ENCODE results near the gene SNX24. TPM values are rescaled to one million over a fixed set of nuclear protein-coding genes. Genes with fewer than 3 reads are reported as not detected.

Gene SNX24
- total and polyA plus RNA-seq, 10 of the 15 experiments (the other 5 are each of a cell fraction or from before 2014, with no cell fraction given), result 0.15 to 6.6 (median 4.1) TPM

GRCh38 chr5:122810405-122810804 is 35.0 kb upstream of the SNX24 start:
- DNase-seq (ENCODE audit: low read depth, low spot score), result no peak
- H2AFZ ChIP-seq (ENCODE audit: control insufficient read depth, low read depth, low read length), result no peak overlapping the region
- no peak for TF ChIP-seq HDGF (IDR thresholded peaks at IDR 0.05)
- no peak for TF ChIP-seq CEBPB (IDR thresholded peaks at IDR 0.05; ENCODE audit: borderline replicate concordance in 1 of 2, low read depth in 2 of 2, low read length in 2 of 2)
- TF ChIP-seq NFYB (IDR thresholded peaks at IDR 0.05; ENCODE audit: insufficient read depth, low read depth, low read length), result no peak
- no peak for TF ChIP-seq NBN (IDR thresholded peaks at IDR 0.05)
- no peak for TF ChIP-seq CREB1 (IDR thresholded peaks at IDR 0.05; ENCODE audit: low read depth)
- TF ChIP-seq, protein P1, sequence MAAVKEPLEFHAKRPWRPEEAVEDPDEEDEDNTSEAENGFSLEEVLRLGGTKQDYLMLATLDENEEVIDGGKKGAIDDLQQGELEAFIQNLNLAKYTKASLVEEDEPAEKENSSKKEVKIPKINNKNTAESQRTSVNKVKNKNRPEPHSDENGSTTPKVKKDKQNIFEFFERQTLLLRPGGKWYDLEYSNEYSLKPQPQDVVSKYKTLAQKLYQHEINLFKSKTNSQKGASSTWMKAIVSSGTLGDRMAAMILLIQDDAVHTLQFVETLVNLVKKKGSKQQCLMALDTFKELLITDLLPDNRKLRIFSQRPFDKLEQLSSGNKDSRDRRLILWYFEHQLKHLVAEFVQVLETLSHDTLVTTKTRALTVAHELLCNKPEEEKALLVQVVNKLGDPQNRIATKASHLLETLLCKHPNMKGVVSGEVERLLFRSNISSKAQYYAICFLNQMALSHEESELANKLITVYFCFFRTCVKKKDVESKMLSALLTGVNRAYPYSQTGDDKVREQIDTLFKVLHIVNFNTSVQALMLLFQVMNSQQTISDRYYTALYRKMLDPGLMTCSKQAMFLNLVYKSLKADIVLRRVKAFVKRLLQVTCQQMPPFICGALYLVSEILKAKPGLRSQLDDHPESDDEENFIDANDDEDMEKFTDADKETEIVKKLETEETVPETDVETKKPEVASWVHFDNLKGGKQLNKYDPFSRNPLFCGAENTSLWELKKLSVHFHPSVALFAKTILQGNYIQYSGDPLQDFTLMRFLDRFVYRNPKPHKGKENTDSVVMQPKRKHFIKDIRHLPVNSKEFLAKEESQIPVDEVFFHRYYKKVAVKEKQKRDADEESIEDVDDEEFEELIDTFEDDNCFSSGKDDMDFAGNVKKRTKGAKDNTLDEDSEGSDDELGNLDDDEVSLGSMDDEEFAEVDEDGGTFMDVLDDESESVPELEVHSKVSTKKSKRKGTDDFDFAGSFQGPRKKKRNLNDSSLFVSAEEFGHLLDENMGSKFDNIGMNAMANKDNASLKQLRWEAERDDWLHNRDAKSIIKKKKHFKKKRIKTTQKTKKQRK (IDR thresholded peaks at IDR 0.05; ENCODE audit: low read depth, low read length), result no peak
- TF ChIP-seq SIN3A (IDR thresholded peaks at IDR 0.05; ENCODE audit: low read depth, low read length), result no peak
- TF ChIP-seq, protein P2, sequence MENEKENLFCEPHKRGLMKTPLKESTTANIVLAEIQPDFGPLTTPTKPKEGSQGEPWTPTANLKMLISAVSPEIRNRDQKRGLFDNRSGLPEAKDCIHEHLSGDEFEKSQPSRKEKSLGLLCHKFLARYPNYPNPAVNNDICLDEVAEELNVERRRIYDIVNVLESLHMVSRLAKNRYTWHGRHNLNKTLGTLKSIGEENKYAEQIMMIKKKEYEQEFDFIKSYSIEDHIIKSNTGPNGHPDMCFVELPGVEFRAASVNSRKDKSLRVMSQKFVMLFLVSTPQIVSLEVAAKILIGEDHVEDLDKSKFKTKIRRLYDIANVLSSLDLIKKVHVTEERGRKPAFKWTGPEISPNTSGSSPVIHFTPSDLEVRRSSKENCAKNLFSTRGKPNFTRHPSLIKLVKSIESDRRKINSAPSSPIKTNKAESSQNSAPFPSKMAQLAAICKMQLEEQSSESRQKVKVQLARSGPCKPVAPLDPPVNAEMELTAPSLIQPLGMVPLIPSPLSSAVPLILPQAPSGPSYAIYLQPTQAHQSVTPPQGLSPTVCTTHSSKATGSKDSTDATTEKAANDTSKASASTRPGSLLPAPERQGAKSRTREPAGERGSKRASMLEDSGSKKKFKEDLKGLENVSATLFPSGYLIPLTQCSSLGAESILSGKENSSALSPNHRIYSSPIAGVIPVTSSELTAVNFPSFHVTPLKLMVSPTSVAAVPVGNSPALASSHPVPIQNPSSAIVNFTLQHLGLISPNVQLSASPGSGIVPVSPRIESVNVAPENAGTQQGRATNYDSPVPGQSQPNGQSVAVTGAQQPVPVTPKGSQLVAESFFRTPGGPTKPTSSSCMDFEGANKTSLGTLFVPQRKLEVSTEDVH (IDR thresholded peaks at IDR 0.05; ENCODE audit: low read depth, partially characterized antibody), result no peak
- WGBS (ENCODE audit: insufficient coverage, insufficient replicate concordance, low lambda C conversion rate, missing lambda C conversion rate), result 75% methylated on average over 2 of the region's 2 CpGs
- H3K4me3 ChIP-seq, result no peak overlapping the region
- no TSS peak for BruUV-seq (replicated peaks)
- in situ Hi-C loops (cut with MboI) (no loop called here), intact Hi-C loops (cut with micrococcal nuclease; ENCODE audit: unreplicated experiment) (no loop called here)
- no peak overlapping the region for H3K9ac ChIP-seq (ENCODE audit: control insufficient read depth, insufficient read depth, low read length)
- ChIA-PET SMC1A (ENCODE audit: uncharacterized antibody, unreplicated experiment) (no interaction called here), CTCF (no interaction called here), POLR2A (interaction anchor here (0.6 kb wide), 1 partner anchor 106 kb away, joined by 3 read pairs; no protein-coding TSS in a partner anchor), RAD21 (ENCODE audit: unreplicated experiment) (no interaction called here)
- H3K27me3 ChIP-seq (replicated peaks in 1 of 2; ENCODE audit: control insufficient read depth in 2 of 2, insufficient read depth in 2 of 2, low read length in 1 of 2), result no peaks in the 10 kb centered on the region
- no peaks in the 10 kb centered on the region for H3K4me1 ChIP-seq (ENCODE audit: control insufficient read depth, insufficient read depth, low read length)
- FAIRE-seq, result no peak
- no peak for ATAC-seq
- H3K79me2 ChIP-seq (ENCODE audit: control insufficient read depth, insufficient read depth, low read length), result no peaks in the 10 kb centered on the region
- no peak overlapping the region for H3K27ac ChIP-seq (ENCODE audit: control insufficient read depth, insufficient read depth)
- H3K36me3 ChIP-seq (ENCODE audit: control insufficient read depth in 2 of 2, insufficient read depth in 2 of 2, low read length in 1 of 2), result peaks cover 0 to 8% of the 10 kb centered on the region in 2 experiments; a peak in 2 of 4 replicates
- H4K20me1 ChIP-seq (ENCODE audit: control insufficient read depth, insufficient read depth), result no peaks in the 10 kb centered on the region
- H3K9me3 ChIP-seq (replicated peaks; ENCODE audit: control insufficient read depth, insufficient read depth, low read length), result no peaks in the 10 kb centered on the region
- no peak overlapping the region for H3K4me2 ChIP-seq (ENCODE audit: control insufficient read depth, insufficient read depth)
